SK-N-MC (cell line): Measurements from ENCODE around the gene C20orf173.

Experiments used
- EZH2 ChIP-seq: fragments of 200-600 bp; sonication (generic); IDR thresholded peaks from one replicate; pipeline ENCODE4 v1.6.1; 2017; ENCODE audit warnings: antibody characterized with exemption
- FOXP2 ChIP-seq: optimal IDR thresholded peaks from 2 replicates; pipeline ENCODE3; 2011; ENCODE audit warnings: mild to moderate bottlenecking, moderate library complexity; ENCODE audit not compliant: insufficient read depth; ENCODE audit errors: extremely low read length, control extremely low read depth
- POLR2AphosphoS5 ChIP-seq: IDR thresholded peaks from 2 replicates; pipeline ENCODE4 v1.6.1; 2012; ENCODE audit warnings: mild to moderate bottlenecking, low read depth, low read length, borderline replicate concordance

- no peak for TF ChIP-seq POLR2AphosphoS5
- TF ChIP-seq FOXP2: no peak
- no peak for TF ChIP-seq EZH2
Measured at GRCh38 chr20:35556871-35557270, 27.4 kb upstream of the C20orf173 start.
